HEK293 (cell line): Measurements from ENCODE around the gene USP3.

Experiments
- CTCF ChIA-PET: fragments of 350-600 bp; formaldehyde crosslinking; extraction: SDS; loops from one replicate; lab custom pipeline; 2021; ENCODE audit warnings: antibody characterized with exemption; lab: Yijun Ruan, JAX
- POLR2A ChIA-PET: fragments of 300-600 bp; formaldehyde crosslinking; extraction: SDS; loops from one replicate; lab custom pipeline; 2020; ENCODE audit warnings: antibody characterized with exemption, inconsistent platforms; lab: Yijun Ruan, JAX
- H3K27ac ChIP-seq: fragments of 200-500 bp; sonication (Bioruptor generic); 2 replicates; pipeline ENCODE4 v1.5.1; 2014; ENCODE audit warnings: low read depth, low read length, control low read depth, inconsistent platforms; ENCODE audit errors: extremely low read depth
- H3K36me3 ChIP-seq, 2 experiments: fragments of 200-500 bp in 1 of 2; sonication (Bioruptor generic) in 1 of 2; 1 replicate in 1 of 2; 2 replicates in 1 of 2; pipeline ENCODE4 v1.5.1; 2014 to 2017; ENCODE audit warnings: inconsistent platforms in 2 of 2, low read length in 2 of 2; ENCODE audit not compliant: control insufficient read depth in 2 of 2, insufficient read depth in 1 of 2
- H3K4me1 ChIP-seq: fragments of 200-500 bp; sonication (Bioruptor generic); 2 replicates; pipeline ENCODE4 v1.5.1; 2014; ENCODE audit warnings: mild to moderate bottlenecking, low read length, inconsistent platforms; ENCODE audit not compliant: control insufficient read depth, insufficient read depth
- H3K4me3 ChIP-seq: 2 replicates; pipeline ENCODE4 v1.5.1; 2011; ENCODE audit warnings: low read depth, mild to moderate bottlenecking, control low read depth, low read length, moderate library complexity
- H3K9me3 ChIP-seq: fragments of 200-500 bp; sonication (Bioruptor generic); 2 replicates; pipeline ENCODE4 v1.5.1; 2014; ENCODE audit warnings: low read depth, low read length, inconsistent platforms; ENCODE audit not compliant: control insufficient read depth, insufficient read depth
- FEZF1 ChIP-seq: fragments of 450-650 bp; formaldehyde crosslinking; IDR thresholded peaks from 2 replicates; pipeline ENCODE4 v1.5.1; 2016; ENCODE audit warnings: missing biosample characterization, missing genetic modification characterization
- GLI2 ChIP-seq: fragments of 450-650 bp; formaldehyde crosslinking; IDR thresholded peaks from 2 replicates; pipeline ENCODE4; 2017; ENCODE audit warnings: missing biosample characterization, missing genetic modification characterization, low read depth, borderline replicate concordance
- MEIS1 ChIP-seq: sonication (generic); formaldehyde crosslinking; IDR thresholded peaks from 2 replicates; pipeline ENCODE4 v1.8.1; 2022; ENCODE audit warnings: missing genetic modification reagents, mild to moderate bottlenecking, borderline replicate concordance
- PRDM6 ChIP-seq: fragments of 450-650 bp; formaldehyde crosslinking; IDR thresholded peaks from 2 replicates; pipeline ENCODE4 v1.5.1; 2017; ENCODE audit warnings: missing biosample characterization, missing genetic modification characterization
- SCRT1 ChIP-seq: fragments of 450-650 bp; formaldehyde crosslinking; IDR thresholded peaks from 2 replicates; pipeline ENCODE4 v1.5.1; 2016; ENCODE audit warnings: missing biosample characterization, missing genetic modification characterization, borderline replicate concordance
- ZBTB26 ChIP-seq: fragments of 450-650 bp; formaldehyde crosslinking; optimal IDR thresholded peaks from 2 replicates; pipeline ENCODE3; 2016; ENCODE audit warnings: missing biosample characterization, mild to moderate bottlenecking, missing genetic modification characterization
- ZNF146 ChIP-seq: fragments of 450-650 bp; formaldehyde crosslinking; IDR thresholded peaks from 2 replicates; pipeline ENCODE4 v1.5.1; 2016; ENCODE audit warnings: missing biosample characterization, missing genetic modification characterization
- ZNF18 ChIP-seq: fragments of 450-650 bp; formaldehyde crosslinking; IDR thresholded peaks from 2 replicates; pipeline ENCODE4 v1.5.1; 2016; ENCODE audit warnings: missing biosample characterization, missing genetic modification characterization
- ZNF292 ChIP-seq: fragments of 450-650 bp; formaldehyde crosslinking; IDR thresholded peaks from 2 replicates; pipeline ENCODE4 v1.5.1; 2016; ENCODE audit warnings: low read depth, missing biosample characterization, missing genetic modification characterization, borderline replicate concordance
- ZNF449 ChIP-seq: fragments of 450-650 bp; formaldehyde crosslinking; IDR thresholded peaks from 2 replicates; pipeline ENCODE4 v1.5.1; 2017; ENCODE audit warnings: missing biosample characterization, mild to moderate bottlenecking, missing genetic modification characterization, moderate library complexity
- ZNF488 ChIP-seq: fragments of 450-650 bp; formaldehyde crosslinking; IDR thresholded peaks from 2 replicates; pipeline ENCODE4 v1.5.1; 2016; ENCODE audit warnings: missing biosample characterization, missing genetic modification characterization
- ZNF501 ChIP-seq: fragments of 450-650 bp; formaldehyde crosslinking; IDR thresholded peaks from 2 replicates; pipeline ENCODE4 v1.5.1; 2016; ENCODE audit warnings: missing biosample characterization, missing genetic modification characterization
- ZNF571 ChIP-seq: fragments of 450-650 bp; formaldehyde crosslinking; IDR thresholded peaks from 2 replicates; pipeline ENCODE4 v1.5.0; 2017; ENCODE audit warnings: missing biosample characterization, missing genetic modification characterization
- ZNF624 ChIP-seq: fragments of 450-650 bp; formaldehyde crosslinking; IDR thresholded peaks from 2 replicates; pipeline ENCODE4 v1.5.1; 2017; ENCODE audit warnings: missing biosample characterization, missing genetic modification characterization
- ZNF629 ChIP-seq: fragments of 450-650 bp; formaldehyde crosslinking; IDR thresholded peaks from 2 replicates; pipeline ENCODE4 v1.5.1; 2017; ENCODE audit warnings: missing biosample characterization, missing genetic modification characterization
- ZNF645 ChIP-seq: fragments of 450-650 bp; formaldehyde crosslinking; IDR thresholded peaks from 2 replicates; pipeline ENCODE4; 2016; ENCODE audit warnings: missing biosample characterization, missing genetic modification characterization
- ZNF707 ChIP-seq: fragments of 450-650 bp; formaldehyde crosslinking; IDR thresholded peaks from 2 replicates; pipeline ENCODE4 v1.5.1; 2016; ENCODE audit warnings: missing biosample characterization, missing genetic modification characterization
- ZNF791 ChIP-seq: fragments of 450-650 bp; formaldehyde crosslinking; IDR thresholded peaks from 2 replicates; pipeline ENCODE4 v1.5.1; 2016; ENCODE audit warnings: missing biosample characterization, missing genetic modification characterization
- ZNF843 ChIP-seq: fragments of 450-650 bp; formaldehyde crosslinking; IDR thresholded peaks from 2 replicates; pipeline ENCODE4 v1.5.1; 2016; ENCODE audit warnings: missing biosample characterization, missing genetic modification characterization
- ZXDB ChIP-seq: fragments of 450-650 bp; formaldehyde crosslinking; IDR thresholded peaks from 2 replicates; pipeline ENCODE4 v1.5.1; 2016; ENCODE audit warnings: missing biosample characterization, missing genetic modification characterization
- TF ChIP-seq, protein P1 (sequence below): fragments of 450-650 bp; formaldehyde crosslinking; IDR thresholded peaks from 2 replicates; pipeline ENCODE4 v1.5.1; 2017; ENCODE audit warnings: missing biosample characterization, missing genetic modification characterization
- TF ChIP-seq, protein P2 (sequence below): fragments of 450-650 bp; IDR thresholded peaks from 2 replicates; pipeline ENCODE4 v1.5.1; 2018; ENCODE audit warnings: missing biosample characterization, missing genetic modification characterization

Gene USP3

DNA sequence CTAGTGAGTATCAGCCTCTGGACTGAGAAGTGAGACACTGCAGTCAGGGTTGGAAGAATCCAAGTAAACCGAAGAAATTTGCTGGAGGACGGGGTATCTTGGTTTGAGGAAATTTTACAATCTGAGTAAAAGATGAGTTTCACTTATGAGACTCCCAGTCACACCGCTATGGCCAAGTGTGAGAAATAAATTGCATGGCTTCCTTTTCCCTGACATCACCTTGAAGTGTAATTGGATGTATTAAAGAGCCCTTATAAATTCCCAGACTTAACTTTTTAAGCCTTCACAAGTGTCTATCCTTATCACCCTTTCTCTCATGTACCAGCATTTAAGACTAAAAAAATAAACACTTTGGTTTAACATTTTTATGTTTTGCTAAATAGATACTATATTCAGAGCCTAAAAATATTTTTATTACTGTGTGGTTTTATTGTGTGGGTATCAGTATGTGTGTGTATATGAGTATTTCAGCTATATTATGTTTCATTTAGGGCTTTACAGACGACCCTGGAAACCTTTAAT, 23.8 kb downstream of the USP3 start (continued):
- no peak for TF ChIP-seq ZNF707
- TF ChIP-seq PRDM6: peak; percentile 76
- no peak for TF ChIP-seq ZNF501 (tag by site-specific recombination)
- TF ChIP-seq GLI2: 0 out of 2 replicates have a peak, but pooled peaks have one; percentile 17
- TF ChIP-seq ZNF449: no peak
- TF ChIP-seq ZBTB26 (tag by site-specific recombination): no peak
- TF ChIP-seq, protein P1, sequence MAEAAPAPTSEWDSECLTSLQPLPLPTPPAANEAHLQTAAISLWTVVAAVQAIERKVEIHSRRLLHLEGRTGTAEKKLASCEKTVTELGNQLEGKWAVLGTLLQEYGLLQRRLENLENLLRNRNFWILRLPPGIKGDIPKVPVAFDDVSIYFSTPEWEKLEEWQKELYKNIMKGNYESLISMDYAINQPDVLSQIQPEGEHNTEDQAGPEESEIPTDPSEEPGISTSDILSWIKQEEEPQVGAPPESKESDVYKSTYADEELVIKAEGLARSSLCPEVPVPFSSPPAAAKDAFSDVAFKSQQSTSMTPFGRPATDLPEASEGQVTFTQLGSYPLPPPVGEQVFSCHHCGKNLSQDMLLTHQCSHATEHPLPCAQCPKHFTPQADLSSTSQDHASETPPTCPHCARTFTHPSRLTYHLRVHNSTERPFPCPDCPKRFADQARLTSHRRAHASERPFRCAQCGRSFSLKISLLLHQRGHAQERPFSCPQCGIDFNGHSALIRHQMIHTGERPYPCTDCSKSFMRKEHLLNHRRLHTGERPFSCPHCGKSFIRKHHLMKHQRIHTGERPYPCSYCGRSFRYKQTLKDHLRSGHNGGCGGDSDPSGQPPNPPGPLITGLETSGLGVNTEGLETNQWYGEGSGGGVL (tag by site-specific recombination): no peak
- TF ChIP-seq ZXDB (tag by site-specific recombination): peak; percentile 35; the same call in 1 of the 2 replicates
- no peak for TF ChIP-seq ZNF571
- no peak for TF ChIP-seq MEIS1
- TF ChIP-seq ZNF18 (tag by site-specific recombination): 0 out of 2 replicates have a peak, but pooled peaks have one; percentile 45
- peak; percentile 76 for TF ChIP-seq ZNF843 (tag by site-specific recombination)
- no peak for TF ChIP-seq ZNF146 (tag by site-specific recombination)
- no peak for TF ChIP-seq ZNF645 (tag by site-specific recombination)
- TF ChIP-seq ZNF488 (tag by site-specific recombination): no peak
- TF ChIP-seq ZNF292 (tag by site-specific recombination): no peak

GRCh38 chr15:63530235-63530634, 25.8 kb downstream of the USP3 start:
- Histone ChIP-seq H3K36me3 (no peaks in the 10 kb centered on the region), H3K9me3 (no peaks in the 10 kb centered on the region), H3K4me1 (peaks cover 7% of the 10 kb centered on the region), H3K4me3 (no peak overlapping the region), H3K27ac (no peak overlapping the region)
- POLR2A ChIA-PET: no interaction called here
- CTCF ChIA-PET: interaction anchor here (0.7 to 2.1 kb wide), 4 partner anchors 12 to 49 kb away, joined by 3 to 5 read pairs (median 4); no protein-coding TSS in a partner anchor
- no peak for TF ChIP-seq ZNF791 (tag by site-specific recombination)
- no peak for TF ChIP-seq ZNF624
- no peak for TF ChIP-seq ZNF292 (tag by site-specific recombination)
- no peak for TF ChIP-seq ZNF629 (tag by site-specific recombination)
- TF ChIP-seq, protein P2, sequence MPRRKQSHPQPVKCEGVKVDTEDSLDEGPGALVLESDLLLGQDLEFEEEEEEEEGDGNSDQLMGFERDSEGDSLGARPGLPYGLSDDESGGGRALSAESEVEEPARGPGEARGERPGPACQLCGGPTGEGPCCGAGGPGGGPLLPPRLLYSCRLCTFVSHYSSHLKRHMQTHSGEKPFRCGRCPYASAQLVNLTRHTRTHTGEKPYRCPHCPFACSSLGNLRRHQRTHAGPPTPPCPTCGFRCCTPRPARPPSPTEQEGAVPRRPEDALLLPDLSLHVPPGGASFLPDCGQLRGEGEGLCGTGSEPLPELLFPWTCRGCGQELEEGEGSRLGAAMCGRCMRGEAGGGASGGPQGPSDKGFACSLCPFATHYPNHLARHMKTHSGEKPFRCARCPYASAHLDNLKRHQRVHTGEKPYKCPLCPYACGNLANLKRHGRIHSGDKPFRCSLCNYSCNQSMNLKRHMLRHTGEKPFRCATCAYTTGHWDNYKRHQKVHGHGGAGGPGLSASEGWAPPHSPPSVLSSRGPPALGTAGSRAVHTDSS (tag by site-specific recombination): no peak
- TF ChIP-seq SCRT1 (tag by site-specific recombination): no peak
- TF ChIP-seq FEZF1: no peak
